Erythroblast (primary cell): ENCODE measurements around the gene KIF5A.
"Not testable (repeated sequence)": the region's sequence is repeated elsewhere in the genome, so short reads cannot be mapped to it uniquely, and the experiment has no call there.

Experiments used
- GATA1 ChIP-seq: IDR thresholded peaks from 2 replicates; pipeline ENCODE4 v1.6.1; 2011; ENCODE audit warnings: low read depth, mild to moderate bottlenecking, control low read depth, low read length, moderate library complexity
- POLR2A ChIP-seq: IDR thresholded peaks from 2 replicates; pipeline ENCODE4 v1.6.1; 2011; ENCODE audit warnings: mild to moderate bottlenecking, low read length

DNA sequence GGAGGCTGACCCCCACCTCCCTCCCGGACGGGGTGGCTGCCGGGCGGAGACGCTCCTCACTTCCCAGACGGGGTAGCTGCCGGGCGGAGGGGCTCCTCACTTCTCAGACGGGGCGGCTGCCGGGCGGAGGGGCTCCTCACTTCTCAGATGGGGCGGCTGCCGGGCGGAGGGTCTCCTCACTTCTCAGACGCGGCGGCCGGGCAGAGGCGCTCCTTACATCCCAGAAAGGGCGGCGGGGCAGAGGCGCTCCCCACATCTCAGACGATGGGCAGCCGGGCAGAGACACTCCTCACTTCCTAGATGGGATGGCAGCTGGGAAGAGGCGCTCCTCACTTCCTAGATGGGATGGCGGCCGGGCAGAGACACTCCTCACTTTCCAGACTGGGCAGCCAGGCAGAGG lies 42.0 kb upstream of the KIF5A start:
- TF ChIP-seq POLR2A, GATA1: not testable (repeated sequence)
